CD4-positive, alpha-beta T cell (primary cell): ENCODE measurements around the gene TIAM1. TPM values are rescaled to one million over a fixed set of nuclear protein-coding genes. Genes with fewer than 3 reads are reported as not detected.

Experiments
- ATAC-seq: fragments of 200-7000 bp; cut with Tn5 transposase; one replicate; pipeline ENCODE4 v1.10.0; 2022; ENCODE audit warnings: mild to moderate bottlenecking; ENCODE audit not compliant: poor library complexity
- CTCF ChIA-PET: fragments of 350-600 bp; sonication (Branson Sonifier 250); formaldehyde crosslinking; loops from one replicate; lab custom pipeline; 2021; ENCODE audit warnings: antibody characterized with exemption, inconsistent platforms; lab: Charles Lee
- POLR2A ChIA-PET: fragments of 350-600 bp; sonication (Branson Sonifier 250); formaldehyde crosslinking; loops from one replicate; lab custom pipeline; 2021; ENCODE audit warnings: antibody characterized with exemption, inconsistent platforms; lab: Charles Lee
- DNase-seq, 14 experiments: peaks; one replicate each; pipeline ENCODE4 v3.0.0-alpha.2; 2013 to 2020; ENCODE audit warnings: mixed read lengths in 2 of 14
- H3K27ac ChIP-seq, 2 donors: one replicate each; pipeline versions ENCODE4 v1.5.1 to v1.7.0; 2013; ENCODE audit warnings: low read length in 2 of 2, low read depth in 1 of 2, mild to moderate bottlenecking in 1 of 2
- H3K27me3 ChIP-seq, 2 experiments: 1 replicate in 1 of 2; 2 replicates in 1 of 2; pipeline versions ENCODE4 v1.6.1 to v1.7.0; 2013; ENCODE audit warnings: low read length in 2 of 2, control low read depth in 1 of 2, mild to moderate bottlenecking in 1 of 2, moderate library complexity in 1 of 2; ENCODE audit not compliant: insufficient read depth in 2 of 2, control insufficient read depth in 1 of 2
- H3K36me3 ChIP-seq: one replicate; pipeline ENCODE4 v1.6.1; 2013; ENCODE audit warnings: low read length, control low read depth; ENCODE audit not compliant: insufficient read depth
- H3K4me1 ChIP-seq: one replicate; pipeline ENCODE4 v1.6.1; 2013; ENCODE audit warnings: low read length, control low read depth; ENCODE audit not compliant: insufficient read depth
- H3K4me3 ChIP-seq: one replicate; pipeline ENCODE4 v1.5.1; 2013; ENCODE audit warnings: mild to moderate bottlenecking, low read length, moderate library complexity
- H3K9me3 ChIP-seq, 2 experiments: 1 replicate in 1 of 2; 2 replicates in 1 of 2; pipeline versions ENCODE4 v1.6.1 to v1.7.0; 2013; ENCODE audit warnings: low read length in 2 of 2, mild to moderate bottlenecking in 2 of 2, control low read depth in 1 of 2, moderate library complexity in 1 of 2; ENCODE audit not compliant: control insufficient read depth in 1 of 2, insufficient read depth in 1 of 2
- H3K27ac Mint-ChIP-seq: one replicate; pipeline ENCODE4 v1.8.0; 2020; ENCODE audit warnings: mixed read lengths
- H3K27me3 Mint-ChIP-seq: one replicate; pipeline ENCODE4 v1.8.0; 2021; ENCODE audit warnings: mixed read lengths
- H3K36me3 Mint-ChIP-seq: one replicate; pipeline ENCODE4 v1.8.0; 2021; ENCODE audit warnings: low read depth, mixed read lengths
- H3K4me1 Mint-ChIP-seq: one replicate; pipeline ENCODE4 v1.8.0; 2021; ENCODE audit warnings: low read depth, mixed read lengths
- H3K4me3 Mint-ChIP-seq: one replicate; pipeline ENCODE4 v1.8.0; 2020; ENCODE audit warnings: mild to moderate bottlenecking, mixed read lengths
- H3K9me3 Mint-ChIP-seq: one replicate; pipeline ENCODE4 v1.8.0; 2020; ENCODE audit warnings: mixed read lengths
- CTCF ChIP-seq: fragments of 200-600 bp; IDR thresholded peaks from one replicate; pipeline ENCODE4 v1.8.0; 2022; ENCODE audit warnings: antibody characterized with exemption, mild to moderate bottlenecking
- intact Hi-C, 2 experiments: fragments of 100-400 bp; cut with DNase I in 1 of 2; cut with micrococcal nuclease in 1 of 2; formaldehyde crosslinking; loops; one replicate each; pipeline versions ENCODE4 v1.15.1 to v1.9.0; 2023 to 2025; cut with DNase I, micrococcal nuclease
- total RNA-seq, 174 experiments: library from RNA in 2 of 174; stranded (reverse) in 2 of 174; gene quantifications; one replicate each; pipeline ENCODE4 v1.2.3 and lab custom pipeline; 2021 to 2026

Gene TIAM1
- total RNA-seq, 2 experiments from 2014 or later = 39.6 to 39.8 TPM

- DNase-seq = no peak
- no peak overlapping the region for H3K4me3 Mint-ChIP-seq
- Histone ChIP-seq H3K27me3 (no peaks in the 10 kb centered on the region), H3K9me3 (peaks cover 0 to 11% of the 10 kb centered on the region in 2 experiments), H3K4me3 (no peak overlapping the region), H3K4me1 (peaks cover 15% of the 10 kb centered on the region), H3K27ac (no peak overlapping the region), H3K36me3 (no peaks in the 10 kb centered on the region)
- no peaks in the 10 kb centered on the region for H3K36me3 Mint-ChIP-seq
- no peak for ATAC-seq
- H3K9me3 Mint-ChIP-seq = peaks cover under 1% of the 10 kb centered on the region
- intact Hi-C loops = no loop called here
- H3K4me1 Mint-ChIP-seq = peaks cover 19% of the 10 kb centered on the region
- no peak overlapping the region for H3K27ac Mint-ChIP-seq
- CTCF ChIA-PET = no interaction called here
- no peak for TF ChIP-seq CTCF
- POLR2A ChIA-PET = no interaction called here
- no peaks in the 10 kb centered on the region for H3K27me3 Mint-ChIP-seq
Measured at GRCh38 chr21:31278511-31279130, 65.4 kb downstream of the TIAM1 start.

GRCh38 chr21:31276663-31277062 is 67.4 kb downstream of the TIAM1 start:
- H3K9me3 Mint-ChIP-seq = peaks cover 4% of the 10 kb centered on the region
- ChIA-PET CTCF (no interaction called here), POLR2A (no interaction called here)
- no peak overlapping the region for H3K27ac ChIP-seq
- no peak for ATAC-seq
- no peaks in the 10 kb centered on the region for H3K27me3 ChIP-seq
- no peak for TF ChIP-seq CTCF
- no peak for DNase-seq
- no peaks in the 10 kb centered on the region for H3K36me3 ChIP-seq
- H3K36me3 Mint-ChIP-seq = no peaks in the 10 kb centered on the region
- peaks cover under 1% of the 10 kb centered on the region for H3K4me1 ChIP-seq
- H3K4me3 Mint-ChIP-seq = no peak overlapping the region
- H3K27ac Mint-ChIP-seq = no peak overlapping the region
- intact Hi-C loops = no loop called here
- peaks cover 0 to 11% of the 10 kb centered on the region in 2 experiments for H3K9me3 ChIP-seq
- H3K4me3 ChIP-seq = no peak overlapping the region
- H3K27me3 Mint-ChIP-seq = no peaks in the 10 kb centered on the region
- H3K4me1 Mint-ChIP-seq = peaks cover 4% of the 10 kb centered on the region

- intact Hi-C loops = no loop called here
- CTCF ChIA-PET = no interaction called here
- POLR2A ChIA-PET = no interaction called here
Measured at GRCh38 chr21:31275901-31276300, 68.2 kb downstream of the TIAM1 start.

More at GRCh38 chr21:31275901-31276300, 68.2 kb downstream of the TIAM1 start:
- H3K27ac ChIP-seq = no peak overlapping the region
- Mint-ChIP-seq H3K4me1 (no peaks in the 10 kb centered on the region), H3K4me3 (no peak overlapping the region), H3K9me3 (peaks cover 4% of the 10 kb centered on the region), H3K27ac (no peak overlapping the region), H3K36me3 (no peaks in the 10 kb centered on the region), H3K27me3 (no peaks in the 10 kb centered on the region)
- no peak overlapping the region for H3K4me3 ChIP-seq
- no peak for ATAC-seq
- H3K27me3 ChIP-seq = no peaks in the 10 kb centered on the region
- no peak for DNase-seq
- no peaks in the 10 kb centered on the region for H3K36me3 ChIP-seq
- peaks cover 3% of the 10 kb centered on the region for H3K4me1 ChIP-seq
- H3K9me3 ChIP-seq = peaks cover 0 to 11% of the 10 kb centered on the region in 2 experiments
- no peak for TF ChIP-seq CTCF
